T-cell (primary cell): ENCODE results near the gene REPIN1. TPM values are rescaled to one million over a fixed set of nuclear protein-coding genes. Genes with fewer than 3 reads are reported as not detected.

Experiments used
- ATAC-seq, 4 experiments: fragments of 200-7000 bp in 3 of 4; fragments of 150-1000 bp in 1 of 4; cut with Tn5 transposase; replicated peaks in 1 of 4; 1 replicate in 3 of 4; 2 replicates in 1 of 4; pipeline ENCODE4 v1.10.0; 2021; ENCODE audit warnings: moderate library complexity in 3 of 4, mild to moderate bottlenecking in 2 of 4, moderate number of reproducible peaks in 1 of 4
- CTCF ChIA-PET, 2 donors: fragments of 300-600 bp; sonication (Branson Sonifier 250); formaldehyde crosslinking; loops; one replicate each; lab custom pipeline; 2022; ENCODE audit warnings: antibody characterized with exemption in 2 of 2; lab: Charles Lee
- POLR2A ChIA-PET, 2 donors: fragments of 300-600 bp; sonication (Branson Sonifier 250); formaldehyde crosslinking; loops; one replicate each; lab custom pipeline; 2022; ENCODE audit warnings: antibody characterized with exemption in 2 of 2; lab: Charles Lee
- DNase-seq, 35 experiments: peaks; one replicate each; pipeline versions ENCODE4 v3.0.0 to v3.0.0-alpha.2; 2013 to 2023
- H3K27ac ChIP-seq: one replicate; pipeline ENCODE4 v1.5.1; 2013; ENCODE audit warnings: low read length
- H3K27me3 ChIP-seq, 2 experiments: replicated peaks in 1 of 2; 1 replicate in 1 of 2; 2 replicates in 1 of 2; pipeline versions ENCODE4 v1.6.1 to v1.7.0; 2013; ENCODE audit warnings: low read length in 1 of 2, mixed read lengths in 1 of 2; ENCODE audit not compliant: control insufficient read depth in 2 of 2, insufficient read depth in 2 of 2; ENCODE audit errors: extremely low read depth in 1 of 2
- H3K36me3 ChIP-seq, 2 donors: 1 replicate in 1 of 2; 2 replicates in 1 of 2; pipeline versions ENCODE4 v1.6.1 to v1.7.0; 2013; ENCODE audit warnings: low read length in 1 of 2; ENCODE audit not compliant: control insufficient read depth in 2 of 2, insufficient read depth in 1 of 2; ENCODE audit errors: extremely low read depth in 1 of 2
- H3K4me1 ChIP-seq, 2 experiments: 1 replicate in 1 of 2; 2 replicates in 1 of 2; pipeline versions ENCODE4 v1.6.1 to v1.7.0; 2013; ENCODE audit warnings: low read length in 2 of 2, mixed read lengths in 1 of 2; ENCODE audit not compliant: insufficient read depth in 2 of 2, control insufficient read depth in 1 of 2; ENCODE audit errors: extremely low read depth in 1 of 2
- H3K4me3 ChIP-seq, 2 donors: 1 replicate in 1 of 2; 2 replicates in 1 of 2; pipeline versions ENCODE4 v1.5.1 to v1.7.0; 2013; ENCODE audit warnings: mild to moderate bottlenecking in 2 of 2, low read length in 1 of 2, moderate library complexity in 1 of 2; ENCODE audit not compliant: control insufficient read depth in 1 of 2; ENCODE audit errors: extremely low read depth in 1 of 2
- H3K9me3 ChIP-seq: 2 replicates; pipeline ENCODE4 v1.7.0; 2013
- H3K27ac Mint-ChIP-seq, 2 donors: one replicate each; pipeline ENCODE4 v1.8.0; 2020 to 2021; ENCODE audit warnings: mild to moderate bottlenecking in 2 of 2, mixed read lengths in 2 of 2
- H3K27me3 Mint-ChIP-seq, 2 donors: one replicate each; pipeline ENCODE4 v1.8.0; 2021 to 2022; ENCODE audit warnings: mixed read lengths in 2 of 2
- H3K36me3 Mint-ChIP-seq: one replicate; pipeline ENCODE4 v1.8.0; 2021; ENCODE audit warnings: mixed read lengths
- H3K4me1 Mint-ChIP-seq, 3 donors: one replicate each; pipeline ENCODE4 v1.8.0; 2020 to 2022; ENCODE audit warnings: mixed read lengths in 3 of 3, mild to moderate bottlenecking in 1 of 3
- H3K4me3 Mint-ChIP-seq, 3 donors: one replicate each; pipeline ENCODE4 v1.8.0; 2020 to 2022; ENCODE audit warnings: mild to moderate bottlenecking in 3 of 3, mixed read lengths in 3 of 3, moderate library complexity in 3 of 3
- H3K9me3 Mint-ChIP-seq, 3 donors: one replicate each; pipeline ENCODE4 v1.8.0; 2020 to 2022; ENCODE audit warnings: mixed read lengths in 3 of 3
- WGBS: methylation state at CpG from one replicate; pipeline ENCODE4 v1.1.5; 2013; ENCODE audit warnings: missing lambda C conversion rate; ENCODE audit not compliant: insufficient coverage; 5-methylcytosine and 5-hydroxymethylcytosine counted together
- total RNA-seq, 35 experiments: library from RNA in 6 of 35; stranded (reverse) in 6 of 35; fragments of 120-200 nt in 1 of 35; gene quantifications; one replicate each; pipeline versions ENCODE4 v1.2.1 to v1.2.4 and lab custom pipeline; 2013 to 2026

The REPIN1 gene
- total RNA-seq, 5 donors from 2014 or later (not counting 1 experiment from before 2014, with no cell fraction given), result 64.0 to 110 (median 101) TPM

- Histone ChIP-seq H3K9me3 (no peaks in the 10 kb centered on the region), H3K27ac (no peak overlapping the region), H3K4me1 (no peaks in the 10 kb centered on the region), H3K4me3 (no peak overlapping the region), H3K36me3 (peaks cover 0 to 4% of the 10 kb centered on the region in 2 donors), H3K27me3 (no peaks in the 10 kb centered on the region)
- ATAC-seq (no peak), DNase-seq (no peak)
- H3K27me3 Mint-ChIP-seq, result no peaks in the 10 kb centered on the region
- ChIA-PET POLR2A (no interaction called here), CTCF (interaction anchor here in 1 of 2 donors (0.6 kb wide), 2 partner anchors 11 to 30 kb away, joined by 3 read pairs; no protein-coding TSS in a partner anchor)
- H3K36me3 Mint-ChIP-seq, result peaks cover 8% of the 10 kb centered on the region
- H3K27ac Mint-ChIP-seq, result no peak overlapping the region
- no peak overlapping the region for H3K4me3 Mint-ChIP-seq
- H3K9me3 Mint-ChIP-seq, result no peaks in the 10 kb centered on the region
- 95% methylated on average over 5 of the region's 7 CpGs for WGBS
- H3K4me1 Mint-ChIP-seq, result peaks cover under 1 to 7% (median under 1%) of the 10 kb centered on the region in 3 donors
These were observed 19.7 kb downstream of the REPIN1 start for GRCh38 chr7:150388306-150388705.

GRCh38 chr7:150388709-150389531 lies 20.3 kb downstream of the REPIN1 start:
- Mint-ChIP-seq H3K36me3 (peaks cover 8% of the 10 kb centered on the region), H3K27me3 (no peaks in the 10 kb centered on the region), H3K4me1 (peaks cover 0 to 6% (median 0%) of the 10 kb centered on the region in 3 donors), H3K27ac (no peak overlapping the region), H3K9me3 (no peaks in the 10 kb centered on the region), H3K4me3 (no peak overlapping the region)
- no peaks in the 10 kb centered on the region for H3K27me3 ChIP-seq
- H3K27ac ChIP-seq, result no peak overlapping the region
- ChIA-PET POLR2A (interaction anchor here in 1 of 2 donors (0.6 kb wide), 2 partner anchors 18 to 448 kb away, joined by 3 to 4 read pairs; no protein-coding TSS in a partner anchor), CTCF (interaction anchor here (0.6 to 0.7 kb wide), 4 partner anchors 11 to 33 kb away, joined by 3 read pairs; no protein-coding TSS in a partner anchor)
- WGBS, result 93% methylated on average over 19 of the region's 20 CpGs
- no peaks in the 10 kb centered on the region for H3K9me3 ChIP-seq
- DNase-seq (no peak), ATAC-seq (no peak)
- peaks cover 0 to 4% of the 10 kb centered on the region in 2 donors for H3K36me3 ChIP-seq
- no peak overlapping the region for H3K4me3 ChIP-seq
- no peaks in the 10 kb centered on the region for H3K4me1 ChIP-seq

- ATAC-seq, result no peak
These were observed 20.9 kb downstream of the REPIN1 start for GRCh38 chr7:150389532-150389816.

GRCh38 chr7:150390205-150390604 lies 21.6 kb downstream of the REPIN1 start:
- no peaks in the 10 kb centered on the region for H3K9me3 ChIP-seq
- peaks cover 0 to 4% of the 10 kb centered on the region in 2 donors for H3K36me3 ChIP-seq
- no peak overlapping the region for H3K27ac ChIP-seq
- Mint-ChIP-seq H3K4me1 (peaks cover 3 to 7% (median 7%) of the 10 kb centered on the region in 3 donors), H3K27ac (no peak overlapping the region), H3K27me3 (no peaks in the 10 kb centered on the region), H3K4me3 (no peak overlapping the region), H3K36me3 (peaks cover 7% of the 10 kb centered on the region), H3K9me3 (no peaks in the 10 kb centered on the region)
- H3K4me3 ChIP-seq, result no peak overlapping the region
- H3K4me1 ChIP-seq, result no peaks in the 10 kb centered on the region
- 97% methylated on average over 6 of the region's 7 CpGs for WGBS
- ATAC-seq (no peak), DNase-seq (no peak)
- H3K27me3 ChIP-seq, result no peaks in the 10 kb centered on the region
- POLR2A ChIA-PET, result no interaction called here
- CTCF ChIA-PET, result no interaction called here

More at GRCh38 chr7:150389532-150389816, 20.9 kb downstream of the REPIN1 start:
- ChIA-PET POLR2A (no interaction called here), CTCF (interaction anchor here in 1 of 2 donors (0.7 kb wide), 1 partner anchor 17 kb away, joined by 3 read pairs; no protein-coding TSS in a partner anchor)
- no peak overlapping the region for H3K27ac ChIP-seq
- no peaks in the 10 kb centered on the region for H3K27me3 ChIP-seq
- H3K4me1 ChIP-seq, result no peaks in the 10 kb centered on the region
- no peaks in the 10 kb centered on the region for H3K9me3 Mint-ChIP-seq
- no peak overlapping the region for H3K27ac Mint-ChIP-seq
- peaks cover 0 to 6% (median 2%) of the 10 kb centered on the region in 3 donors for H3K4me1 Mint-ChIP-seq
- no peak overlapping the region for H3K4me3 Mint-ChIP-seq
- no peaks in the 10 kb centered on the region for H3K9me3 ChIP-seq
- peaks cover 8% of the 10 kb centered on the region for H3K36me3 Mint-ChIP-seq
- H3K4me3 ChIP-seq, result no peak overlapping the region
- DNase-seq, result no peak
- peaks cover 0 to 4% of the 10 kb centered on the region in 2 donors for H3K36me3 ChIP-seq
- no peaks in the 10 kb centered on the region for H3K27me3 Mint-ChIP-seq
- WGBS, result no CpG with 5 or more reads among the region's 5 CpGs

- DNase-seq (no peak), ATAC-seq (no peak)
- 100% methylated on average over 1 of the region's 3 CpGs for WGBS
- no peaks in the 10 kb centered on the region for H3K4me1 ChIP-seq
- H3K9me3 Mint-ChIP-seq, result no peaks in the 10 kb centered on the region
- H3K4me3 Mint-ChIP-seq, result no peak overlapping the region
- peaks cover 14% of the 10 kb centered on the region for H3K36me3 Mint-ChIP-seq
- CTCF ChIA-PET, result interaction anchor here in 1 of 2 donors (1.1 kb wide), 1 partner anchor 11 kb away, joined by 4 read pairs; no protein-coding TSS in a partner anchor
- H3K27ac Mint-ChIP-seq, result no peak overlapping the region
- POLR2A ChIA-PET, result no interaction called here
- H3K27me3 ChIP-seq, result no peaks in the 10 kb centered on the region
- H3K36me3 ChIP-seq, result peaks cover 2 to 5% of the 10 kb centered on the region in 2 donors
- H3K27ac ChIP-seq, result no peak overlapping the region
- H3K27me3 Mint-ChIP-seq, result no peaks in the 10 kb centered on the region
- no peak overlapping the region for H3K4me3 ChIP-seq
- no peaks in the 10 kb centered on the region for H3K9me3 ChIP-seq
- H3K4me1 Mint-ChIP-seq, result peaks cover 7 to 13% (median 12%) of the 10 kb centered on the region in 3 donors
These were observed 24.7 kb downstream of the REPIN1 start for GRCh38 chr7:150393325-150393724.

- H3K36me3 Mint-ChIP-seq, result peaks cover 9% of the 10 kb centered on the region
- ATAC-seq (no peak), DNase-seq (no peak)
- peaks cover 7 to 13% (median 12%) of the 10 kb centered on the region in 3 donors for H3K4me1 Mint-ChIP-seq
- Histone ChIP-seq H3K4me3 (no peak overlapping the region), H3K36me3 (peaks cover 4 to 9% of the 10 kb centered on the region in 2 donors), H3K4me1 (no peaks in the 10 kb centered on the region), H3K9me3 (no peaks in the 10 kb centered on the region), H3K27me3 (no peaks in the 10 kb centered on the region), H3K27ac (no peak overlapping the region)
- no peaks in the 10 kb centered on the region for H3K9me3 Mint-ChIP-seq
- no peak overlapping the region for H3K27ac Mint-ChIP-seq
- H3K27me3 Mint-ChIP-seq, result no peaks in the 10 kb centered on the region
- 97% methylated on average over 17 of the region's 20 CpGs for WGBS
- CTCF ChIA-PET, result no interaction called here
- POLR2A ChIA-PET, result no interaction called here
- no peak overlapping the region for H3K4me3 Mint-ChIP-seq
These were observed 27.8 kb downstream of the REPIN1 start for GRCh38 chr7:150396426-150396825.
